Nephron progenitor cell (in vitro differentiated cells): ENCODE results near the gene TMCC1.

ENCODE experiments used
- DNase-seq: peaks from one replicate; pipeline ENCODE4 v3.0.0; 2021
- H3K27ac Mint-ChIP-seq: 2 replicates; pipeline ENCODE4 v1.8.0; 2021; ENCODE audit warnings: mild to moderate bottlenecking, moderate library complexity, mixed read lengths
- H3K27me3 Mint-ChIP-seq: 2 replicates; pipeline ENCODE4 v1.8.0; 2021; ENCODE audit warnings: mild to moderate bottlenecking, low read depth, mixed read lengths; ENCODE audit not compliant: poor library complexity
- H3K36me3 Mint-ChIP-seq: 2 replicates; pipeline ENCODE4 v1.8.0; 2021; ENCODE audit warnings: low read depth, mixed read lengths
- H3K4me1 Mint-ChIP-seq: 2 replicates; pipeline ENCODE4 v1.8.0; 2021; ENCODE audit warnings: mixed read lengths
- H3K4me3 Mint-ChIP-seq: 2 replicates; pipeline ENCODE4 v1.8.0; 2021; ENCODE audit warnings: mild to moderate bottlenecking, moderate library complexity, mixed read lengths
- H3K9me3 Mint-ChIP-seq: 2 replicates; pipeline ENCODE4 v1.8.0; 2021; ENCODE audit warnings: mild to moderate bottlenecking, moderate library complexity, mixed read lengths
- TF ChIP-seq, protein P1 (sequence below): fragments of 200-600 bp; sonication (generic); IDR thresholded peaks from 2 replicates; pipeline ENCODE4 v1.5.0; 2021; ENCODE audit warnings: antibody characterized with exemption

The TMCC1 gene

DNA sequence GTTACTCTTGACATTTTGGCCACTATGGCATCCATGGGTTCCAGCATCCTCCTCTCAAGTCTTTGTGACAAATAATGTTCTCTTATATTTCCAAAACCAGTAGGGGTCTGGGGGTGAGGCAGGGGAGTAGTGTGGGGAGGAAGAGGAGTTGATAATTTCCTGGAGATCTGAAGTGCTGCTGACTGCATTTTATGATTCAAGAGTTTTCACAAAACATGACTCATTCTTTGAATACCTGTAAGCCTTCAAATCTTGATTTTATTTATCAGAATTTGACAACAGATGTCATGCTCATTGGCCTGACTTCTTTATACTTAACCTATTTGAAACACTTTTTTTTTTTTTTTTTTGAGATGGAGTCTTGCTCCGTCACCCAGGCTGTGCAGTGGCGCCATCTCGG, 188.2 kb downstream of the TMCC1 start:
- H3K9me3 Mint-ChIP-seq, result no peaks in the 10 kb centered on the region

DNA sequence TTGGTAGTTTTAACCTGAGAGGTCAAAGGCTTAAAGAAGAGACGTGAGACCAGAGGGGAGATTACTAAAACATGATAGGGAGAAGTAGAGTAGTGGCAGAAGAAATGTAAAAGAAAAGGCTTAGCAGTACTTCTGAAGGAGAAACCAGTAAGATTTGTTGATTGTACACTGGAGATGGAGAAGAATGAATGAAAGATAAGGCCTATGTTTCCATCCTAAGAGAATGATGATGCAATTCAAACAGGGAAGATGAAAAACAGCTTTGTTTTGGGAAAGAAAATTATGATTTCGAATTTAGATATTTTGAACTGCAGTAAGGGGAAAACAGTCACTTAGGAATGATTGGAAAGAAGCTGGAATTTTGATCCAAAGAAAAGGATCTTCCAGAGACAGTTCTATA, 189.6 kb downstream of the TMCC1 start:
- Mint-ChIP-seq H3K27me3 (no peaks in the 10 kb centered on the region), H3K36me3 (peaks cover 7% of the 10 kb centered on the region), H3K27ac (no peak overlapping the region), H3K4me3 (no peak overlapping the region), H3K4me1 (peaks cover 15% of the 10 kb centered on the region), H3K9me3 (no peaks in the 10 kb centered on the region)
- no peak for DNase-seq
- TF ChIP-seq, protein P1, sequence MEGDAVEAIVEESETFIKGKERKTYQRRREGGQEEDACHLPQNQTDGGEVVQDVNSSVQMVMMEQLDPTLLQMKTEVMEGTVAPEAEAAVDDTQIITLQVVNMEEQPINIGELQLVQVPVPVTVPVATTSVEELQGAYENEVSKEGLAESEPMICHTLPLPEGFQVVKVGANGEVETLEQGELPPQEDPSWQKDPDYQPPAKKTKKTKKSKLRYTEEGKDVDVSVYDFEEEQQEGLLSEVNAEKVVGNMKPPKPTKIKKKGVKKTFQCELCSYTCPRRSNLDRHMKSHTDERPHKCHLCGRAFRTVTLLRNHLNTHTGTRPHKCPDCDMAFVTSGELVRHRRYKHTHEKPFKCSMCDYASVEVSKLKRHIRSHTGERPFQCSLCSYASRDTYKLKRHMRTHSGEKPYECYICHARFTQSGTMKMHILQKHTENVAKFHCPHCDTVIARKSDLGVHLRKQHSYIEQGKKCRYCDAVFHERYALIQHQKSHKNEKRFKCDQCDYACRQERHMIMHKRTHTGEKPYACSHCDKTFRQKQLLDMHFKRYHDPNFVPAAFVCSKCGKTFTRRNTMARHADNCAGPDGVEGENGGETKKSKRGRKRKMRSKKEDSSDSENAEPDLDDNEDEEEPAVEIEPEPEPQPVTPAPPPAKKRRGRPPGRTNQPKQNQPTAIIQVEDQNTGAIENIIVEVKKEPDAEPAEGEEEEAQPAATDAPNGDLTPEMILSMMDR, result no peak

More for the DNA sequence above, 188.2 kb downstream of the TMCC1 start:
- H3K36me3 Mint-ChIP-seq, result peaks cover 7% of the 10 kb centered on the region
- H3K27ac Mint-ChIP-seq, result no peak overlapping the region
- no peak for DNase-seq
- no peaks in the 10 kb centered on the region for H3K27me3 Mint-ChIP-seq
- TF ChIP-seq, protein P1, result no peak
- H3K4me1 Mint-ChIP-seq, result peaks cover 10% of the 10 kb centered on the region
- H3K4me3 Mint-ChIP-seq, result no peak overlapping the region

DNA sequence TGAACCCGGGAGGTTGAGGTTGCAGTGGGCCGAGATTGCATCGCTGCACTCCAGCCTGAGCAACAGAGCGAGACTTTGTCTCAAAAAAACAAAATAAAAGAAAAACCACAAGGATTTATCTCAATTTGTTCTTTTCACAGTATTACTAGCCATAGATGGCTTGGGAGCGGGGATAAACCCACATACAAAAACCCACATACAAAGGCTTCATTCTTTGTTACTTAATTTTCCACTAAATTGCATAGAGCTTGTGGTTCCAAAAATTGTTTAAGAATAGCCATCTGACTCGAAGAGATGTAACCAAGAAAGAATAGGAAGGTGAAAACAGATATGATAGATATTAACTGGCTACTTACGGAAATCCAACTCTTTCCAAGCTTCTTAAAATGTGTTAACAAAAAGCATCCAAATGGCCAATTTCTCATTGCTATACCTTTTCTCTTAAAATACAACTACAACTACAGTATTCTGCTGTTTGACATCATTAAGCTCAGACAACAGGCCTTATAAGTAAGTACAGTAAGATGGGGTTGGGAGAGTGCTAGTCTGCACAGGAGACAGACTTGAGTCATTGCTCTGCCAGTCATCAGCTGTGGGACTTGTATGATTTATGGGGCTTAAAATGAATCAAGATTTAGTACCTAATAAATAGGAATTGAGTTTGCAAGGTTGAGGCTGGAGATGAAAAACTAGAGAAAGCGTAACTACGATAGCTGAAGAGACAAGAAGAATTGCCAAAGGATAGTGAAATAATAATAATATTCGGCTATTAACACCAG, 190.4 kb downstream of the TMCC1 start:
- TF ChIP-seq, protein P1, result no peak
- Mint-ChIP-seq H3K36me3 (peaks cover 8% of the 10 kb centered on the region), H3K4me3 (no peak overlapping the region), H3K27me3 (no peaks in the 10 kb centered on the region), H3K9me3 (peaks cover 4% of the 10 kb centered on the region), H3K4me1 (peaks cover 15% of the 10 kb centered on the region), H3K27ac (no peak overlapping the region)
- no peak for DNase-seq

DNA sequence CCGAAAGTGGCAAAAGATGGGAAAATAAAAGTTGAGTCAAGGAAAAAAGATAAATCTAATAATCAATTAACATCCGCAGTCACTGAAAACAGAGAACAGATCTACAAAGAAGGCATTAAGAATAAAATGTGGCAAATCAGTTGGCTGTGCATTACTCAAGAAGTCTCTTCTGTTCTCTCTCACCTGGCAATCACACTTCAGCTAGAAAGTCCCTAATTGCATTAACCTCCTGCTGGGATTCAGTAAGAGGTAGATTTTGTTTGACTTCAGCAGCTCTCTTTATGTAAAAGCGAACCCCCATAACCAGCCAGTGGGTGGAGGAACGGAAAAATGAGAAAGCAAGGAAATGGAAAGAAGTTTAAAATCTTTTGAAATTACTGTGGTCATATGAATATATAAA, 192.3 kb downstream of the TMCC1 start:
- H3K27me3 Mint-ChIP-seq, result no peaks in the 10 kb centered on the region
- peak overlapping the region; percentile 4 for H3K27ac Mint-ChIP-seq
- TF ChIP-seq, protein P1, result no peak
- peaks cover 15% of the 10 kb centered on the region for H3K4me1 Mint-ChIP-seq
- H3K4me3 Mint-ChIP-seq, result no peak overlapping the region
- H3K9me3 Mint-ChIP-seq, result peaks cover 23% of the 10 kb centered on the region
- DNase-seq, result no peak
- peaks cover 28% of the 10 kb centered on the region for H3K36me3 Mint-ChIP-seq

DNA sequence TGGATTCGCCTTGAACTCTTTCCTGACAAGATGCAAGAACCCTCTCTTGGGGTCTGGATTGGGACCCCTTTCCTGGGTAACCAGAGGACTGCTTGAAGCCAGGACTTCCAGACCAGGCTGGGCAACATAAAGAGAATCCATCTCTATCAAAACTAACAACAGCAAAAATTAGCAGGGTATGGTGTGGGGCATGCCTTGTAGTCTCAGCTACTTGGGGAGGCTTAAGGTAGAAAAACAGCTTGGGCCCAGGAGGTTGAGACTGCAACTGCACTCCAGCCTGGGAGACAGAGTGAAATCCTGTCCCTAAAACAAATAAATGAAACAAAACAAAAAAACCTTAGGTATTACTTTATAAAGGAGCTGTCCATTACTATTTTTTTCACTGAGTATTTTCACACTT, 193.9 kb downstream of the TMCC1 start:
- H3K9me3 Mint-ChIP-seq, result peaks cover 38% of the 10 kb centered on the region
- H3K4me1 Mint-ChIP-seq, result peaks cover 15% of the 10 kb centered on the region
- no peaks in the 10 kb centered on the region for H3K27me3 Mint-ChIP-seq
- peak overlapping the region; percentile 66 for H3K27ac Mint-ChIP-seq
- DNase-seq, result no peak
- H3K4me3 Mint-ChIP-seq, result no peak overlapping the region
- peaks cover 36% of the 10 kb centered on the region for H3K36me3 Mint-ChIP-seq
- TF ChIP-seq, protein P1, result no peak

DNA sequence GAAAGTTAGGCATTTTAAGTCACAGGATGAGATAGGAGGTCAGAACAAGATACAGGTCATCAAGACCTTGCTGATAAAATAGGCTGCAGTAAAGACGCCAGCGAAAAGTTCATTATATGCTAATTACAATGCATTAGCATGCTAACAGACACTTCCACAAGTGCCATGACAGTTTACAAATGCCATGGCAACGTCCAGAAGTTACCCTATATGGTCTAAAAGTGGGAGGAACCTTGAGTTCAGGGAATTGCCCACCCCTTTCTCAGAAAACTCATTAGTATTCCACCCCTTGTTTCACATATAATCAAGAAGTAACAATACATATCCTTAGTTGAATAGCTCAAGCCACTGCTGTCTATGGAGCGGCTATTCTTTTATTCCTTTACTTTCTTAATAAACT, 194.3 kb downstream of the TMCC1 start:
- H3K27me3 Mint-ChIP-seq, result no peaks in the 10 kb centered on the region
- H3K9me3 Mint-ChIP-seq, result peaks cover 42% of the 10 kb centered on the region
- H3K4me1 Mint-ChIP-seq, result peaks cover 15% of the 10 kb centered on the region
- TF ChIP-seq, protein P1, result no peak
- DNase-seq, result no peak
- H3K4me3 Mint-ChIP-seq, result no peak overlapping the region
- H3K27ac Mint-ChIP-seq, result peak overlapping the region; percentile 66
- peaks cover 40% of the 10 kb centered on the region for H3K36me3 Mint-ChIP-seq
